ENCODE measurements around the gene RILPL1. TPM values are rescaled to one million over a fixed set of nuclear protein-coding genes. Genes with fewer than 3 reads are reported as not detected.
"Not testable (repeated sequence)": the region's sequence is repeated elsewhere in the genome, so short reads cannot be mapped to it uniquely, and the experiment has no call there.

Gene RILPL1
- total RNA-seq, 3 donors from 2014 or later: 2.5 to 17.8 (median 3.0) TPM

DNA sequence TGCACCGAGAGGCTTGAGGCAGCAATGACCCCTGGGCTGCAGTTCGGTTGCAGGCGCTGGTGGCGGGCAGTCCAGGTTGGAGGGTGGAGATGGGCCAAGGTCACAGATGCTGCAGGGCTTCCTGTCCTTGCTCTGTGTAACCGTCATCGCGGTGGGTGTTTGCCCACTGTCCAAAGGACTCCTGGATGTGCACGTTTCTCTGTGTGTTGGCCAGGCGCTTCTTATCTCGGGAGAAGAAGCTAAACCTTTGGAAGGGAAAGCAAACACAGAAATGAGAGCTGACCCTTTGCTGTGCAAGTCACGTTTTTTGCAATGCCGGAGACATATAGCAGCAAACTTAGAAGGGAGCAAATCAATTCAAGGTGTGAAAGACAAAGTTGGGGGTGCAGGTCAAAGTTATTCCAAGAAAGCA is 61.1 kb downstream of the RILPL1 start:
- intact Hi-C loops (cut with DNase I, micrococcal nuclease): no loop called here
- ATAC-seq (no peak), DNase-seq (no peak)
- H3K9me3 ChIP-seq: no peaks in the 10 kb centered on the region
- TF ChIP-seq, protein P1, sequence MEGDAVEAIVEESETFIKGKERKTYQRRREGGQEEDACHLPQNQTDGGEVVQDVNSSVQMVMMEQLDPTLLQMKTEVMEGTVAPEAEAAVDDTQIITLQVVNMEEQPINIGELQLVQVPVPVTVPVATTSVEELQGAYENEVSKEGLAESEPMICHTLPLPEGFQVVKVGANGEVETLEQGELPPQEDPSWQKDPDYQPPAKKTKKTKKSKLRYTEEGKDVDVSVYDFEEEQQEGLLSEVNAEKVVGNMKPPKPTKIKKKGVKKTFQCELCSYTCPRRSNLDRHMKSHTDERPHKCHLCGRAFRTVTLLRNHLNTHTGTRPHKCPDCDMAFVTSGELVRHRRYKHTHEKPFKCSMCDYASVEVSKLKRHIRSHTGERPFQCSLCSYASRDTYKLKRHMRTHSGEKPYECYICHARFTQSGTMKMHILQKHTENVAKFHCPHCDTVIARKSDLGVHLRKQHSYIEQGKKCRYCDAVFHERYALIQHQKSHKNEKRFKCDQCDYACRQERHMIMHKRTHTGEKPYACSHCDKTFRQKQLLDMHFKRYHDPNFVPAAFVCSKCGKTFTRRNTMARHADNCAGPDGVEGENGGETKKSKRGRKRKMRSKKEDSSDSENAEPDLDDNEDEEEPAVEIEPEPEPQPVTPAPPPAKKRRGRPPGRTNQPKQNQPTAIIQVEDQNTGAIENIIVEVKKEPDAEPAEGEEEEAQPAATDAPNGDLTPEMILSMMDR (IDR thresholded peaks at IDR 0.05): no peak
- H3K36me3 ChIP-seq (ENCODE audit: low read depth): no peaks in the 10 kb centered on the region
- H3K4me3 ChIP-seq: no peak overlapping the region
- no peaks in the 10 kb centered on the region for H3K4me1 ChIP-seq (ENCODE audit: low read depth)

DNA sequence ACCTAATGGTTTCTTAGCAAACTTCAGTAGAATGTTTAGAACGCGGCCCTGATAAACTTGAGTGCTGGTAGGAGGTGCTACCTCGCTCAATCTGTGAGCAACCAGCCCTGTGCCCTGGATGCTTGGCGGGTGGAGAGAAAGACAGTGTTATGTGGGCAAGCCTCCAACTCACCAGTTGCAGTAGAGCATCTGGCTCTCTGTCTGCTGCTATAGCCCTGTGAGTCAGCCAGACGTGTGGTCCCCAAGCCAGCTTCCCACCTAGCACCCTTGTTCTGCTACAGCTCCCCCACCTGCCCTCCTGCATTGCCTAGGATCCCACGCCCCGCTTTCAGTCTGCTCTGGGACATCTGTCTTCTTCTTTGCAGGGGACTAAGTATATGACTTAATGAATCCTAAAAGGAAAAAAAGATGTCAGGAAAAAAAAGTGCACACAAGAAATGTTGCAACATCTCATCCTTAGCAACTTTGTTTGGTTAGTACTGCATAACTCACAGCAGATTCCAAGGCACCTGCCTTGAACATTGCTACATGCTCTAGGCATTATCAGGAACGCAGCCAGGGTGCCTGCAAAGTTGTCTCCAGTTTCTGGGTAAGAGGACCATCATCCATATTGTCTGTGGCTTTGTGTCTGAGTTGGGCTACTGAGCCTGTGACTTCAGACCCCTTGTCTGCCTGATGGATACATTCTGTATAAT is 62.0 kb downstream of the RILPL1 start:
- Histone ChIP-seq H3K4me1 (ENCODE audit: low read depth) (no peaks in the 10 kb centered on the region), H3K4me3 (no peak overlapping the region), H3K9me3 (no peaks in the 10 kb centered on the region), H3K36me3 (ENCODE audit: low read depth) (no peaks in the 10 kb centered on the region)
- TF ChIP-seq, protein P1 (IDR thresholded peaks at IDR 0.05): no peak
- ATAC-seq: no peak
- intact Hi-C loops (cut with DNase I, micrococcal nuclease): no loop called here
- no peak for DNase-seq

DNA sequence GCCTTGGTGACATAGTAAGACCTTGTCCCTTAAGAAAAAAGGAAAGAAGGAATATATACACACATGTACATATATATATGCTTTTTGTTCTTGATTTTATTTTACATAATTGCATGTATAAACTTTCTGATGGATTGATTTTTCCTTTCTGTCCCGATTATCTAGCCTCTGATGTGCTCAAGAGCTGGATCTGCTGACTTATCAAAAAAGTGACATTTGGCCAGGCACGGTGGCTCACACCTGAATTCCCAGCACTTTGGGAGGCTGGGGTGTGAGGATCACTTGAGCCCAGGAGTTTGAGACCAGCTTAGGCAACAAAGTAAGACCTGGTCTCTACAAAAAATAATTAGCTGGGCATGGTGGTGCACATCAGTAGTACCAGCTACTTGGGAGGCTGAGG is 63.5 kb downstream of the RILPL1 start:
- TF ChIP-seq, protein P1 (IDR thresholded peaks at IDR 0.05): no peak
- Histone ChIP-seq H3K36me3 (ENCODE audit: low read depth) (no peaks in the 10 kb centered on the region), H3K9me3 (no peaks in the 10 kb centered on the region), H3K4me3 (no peak overlapping the region), H3K4me1 (ENCODE audit: low read depth) (no peaks in the 10 kb centered on the region)
- ATAC-seq (no peak), DNase-seq (no peak)
- intact Hi-C loops (cut with DNase I, micrococcal nuclease): no loop called here

DNA sequence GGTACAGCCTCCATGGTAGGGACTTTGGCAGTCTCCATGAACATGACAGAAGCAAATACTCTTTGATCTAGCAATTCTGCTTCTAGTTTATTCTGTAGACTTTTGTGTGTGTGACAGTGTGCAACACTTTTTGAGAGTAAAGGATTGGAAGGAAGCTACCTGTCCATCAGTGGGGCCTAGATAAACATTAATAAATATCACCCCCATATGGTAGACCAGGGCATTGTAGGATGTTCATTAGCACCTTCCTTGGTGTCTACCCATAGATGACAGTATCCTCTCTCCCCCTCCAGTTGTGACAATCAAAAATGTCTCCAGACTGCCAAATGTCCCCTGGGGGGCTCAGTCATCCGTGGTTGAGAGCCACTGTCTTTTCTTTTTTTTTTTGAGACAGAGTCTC is 64.7 kb downstream of the RILPL1 start:
- H3K4me3 ChIP-seq: no peak overlapping the region
- H3K4me1 ChIP-seq (ENCODE audit: low read depth): no peaks in the 10 kb centered on the region
- DNase-seq (no peak), ATAC-seq (peak; percentile 29)
- H3K9me3 ChIP-seq: no peaks in the 10 kb centered on the region
- intact Hi-C loops (cut with DNase I, micrococcal nuclease): no loop called here
- TF ChIP-seq, protein P1 (IDR thresholded peaks at IDR 0.05): no peak
- no peaks in the 10 kb centered on the region for H3K36me3 ChIP-seq (ENCODE audit: low read depth)

DNA sequence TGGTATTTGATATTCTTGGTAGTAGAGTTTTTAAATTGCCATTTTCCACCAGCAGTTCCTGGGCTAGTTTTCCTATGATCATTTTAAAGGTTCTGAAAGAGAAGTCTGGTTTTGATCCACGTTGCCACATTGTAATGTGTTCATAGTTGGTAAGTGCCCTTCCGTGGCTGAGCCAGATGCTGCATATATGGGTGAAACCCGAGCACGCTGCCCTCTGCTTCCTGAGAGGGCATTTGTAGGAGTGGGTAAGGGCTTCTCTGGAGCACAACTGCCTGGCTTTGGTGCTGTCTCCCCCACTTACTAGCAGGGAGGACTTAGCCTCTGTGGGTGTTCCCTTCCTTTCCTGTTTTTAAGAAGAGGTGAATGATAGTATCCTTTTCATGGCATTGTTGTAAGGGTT is 68.4 kb downstream of the RILPL1 start:
- H3K4me3 ChIP-seq: no peak overlapping the region
- DNase-seq: no peak
- H3K9me3 ChIP-seq: no peaks in the 10 kb centered on the region
- ATAC-seq: no peak
- intact Hi-C loops (cut with DNase I, micrococcal nuclease): no loop called here
- TF ChIP-seq, protein P1 (IDR thresholded peaks at IDR 0.05): no peak
- no peaks in the 10 kb centered on the region for H3K36me3 ChIP-seq (ENCODE audit: low read depth)
- no peaks in the 10 kb centered on the region for H3K4me1 ChIP-seq (ENCODE audit: low read depth)

DNA sequence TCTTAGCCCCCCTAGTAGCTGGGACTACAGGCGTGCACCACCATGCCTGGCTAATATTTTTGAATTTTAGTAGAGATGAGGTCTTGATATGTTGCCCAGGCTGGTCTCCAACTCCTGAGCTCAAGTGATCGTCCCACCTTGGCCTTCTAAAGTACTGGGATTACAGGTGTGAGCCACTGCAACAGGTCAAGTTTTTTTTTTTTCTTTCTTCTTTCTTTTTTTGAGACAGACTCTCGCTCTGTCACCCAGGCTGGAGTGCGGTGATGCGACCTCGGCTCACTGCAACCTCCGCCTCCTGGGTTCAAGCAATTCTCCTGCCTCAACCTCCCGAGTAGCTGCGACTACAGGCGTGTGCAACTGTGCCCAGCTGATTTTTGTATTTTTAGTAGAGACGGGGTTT is 70.3 kb downstream of the RILPL1 start:
- H3K9me3 ChIP-seq; H3K4me3 ChIP-seq; H3K36me3 ChIP-seq (ENCODE audit: low read depth); DNase-seq; intact Hi-C loops (cut with DNase I, micrococcal nuclease); ATAC-seq; H3K4me1 ChIP-seq (ENCODE audit: low read depth): not testable (repeated sequence)

All from mucosa of descending colon (tissue), 3 donors.